Sciatic nerve (tissue), 2 donors: ENCODE data around the gene CLNS1A. TPM values are rescaled to one million over a fixed set of nuclear protein-coding genes. Genes with fewer than 3 reads are reported as not detected.

ENCODE experiments used
- ATAC-seq: fragments of 200-7000 bp; cut with Tn5 transposase; one replicate; pipeline ENCODE4 v1.9.1; 2020; ENCODE audit warnings: mild to moderate bottlenecking, moderate library complexity
- DNase-seq: peaks from one replicate; pipeline ENCODE4 v3.0.0-alpha.2; 2020; ENCODE audit warnings: low spot score
- intact Hi-C: fragments of 100-400 bp; cut with DNase I; formaldehyde crosslinking; loops from one replicate; pipeline ENCODE4 v1.14.2; 2022
- total RNA-seq: library from RNA; stranded (reverse); fragmentation: NEBNext Ultra II Directional; extraction: Animal tissue kit (Norgen Biotek cat#: 25700); gene quantifications from one replicate; pipeline ENCODE4 v1.2.1, GENCODE V29; 2021
- donor health status: DM: no; HTN: no; CAD: no.
- donor health status: DM: no; HTN: no; CAD: no.

Gene CLNS1A, protein sequence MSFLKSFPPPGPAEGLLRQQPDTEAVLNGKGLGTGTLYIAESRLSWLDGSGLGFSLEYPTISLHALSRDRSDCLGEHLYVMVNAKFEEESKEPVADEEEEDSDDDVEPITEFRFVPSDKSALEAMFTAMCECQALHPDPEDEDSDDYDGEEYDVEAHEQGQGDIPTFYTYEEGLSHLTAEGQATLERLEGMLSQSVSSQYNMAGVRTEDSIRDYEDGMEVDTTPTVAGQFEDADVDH
- 111 TPM for total RNA-seq

DNA sequence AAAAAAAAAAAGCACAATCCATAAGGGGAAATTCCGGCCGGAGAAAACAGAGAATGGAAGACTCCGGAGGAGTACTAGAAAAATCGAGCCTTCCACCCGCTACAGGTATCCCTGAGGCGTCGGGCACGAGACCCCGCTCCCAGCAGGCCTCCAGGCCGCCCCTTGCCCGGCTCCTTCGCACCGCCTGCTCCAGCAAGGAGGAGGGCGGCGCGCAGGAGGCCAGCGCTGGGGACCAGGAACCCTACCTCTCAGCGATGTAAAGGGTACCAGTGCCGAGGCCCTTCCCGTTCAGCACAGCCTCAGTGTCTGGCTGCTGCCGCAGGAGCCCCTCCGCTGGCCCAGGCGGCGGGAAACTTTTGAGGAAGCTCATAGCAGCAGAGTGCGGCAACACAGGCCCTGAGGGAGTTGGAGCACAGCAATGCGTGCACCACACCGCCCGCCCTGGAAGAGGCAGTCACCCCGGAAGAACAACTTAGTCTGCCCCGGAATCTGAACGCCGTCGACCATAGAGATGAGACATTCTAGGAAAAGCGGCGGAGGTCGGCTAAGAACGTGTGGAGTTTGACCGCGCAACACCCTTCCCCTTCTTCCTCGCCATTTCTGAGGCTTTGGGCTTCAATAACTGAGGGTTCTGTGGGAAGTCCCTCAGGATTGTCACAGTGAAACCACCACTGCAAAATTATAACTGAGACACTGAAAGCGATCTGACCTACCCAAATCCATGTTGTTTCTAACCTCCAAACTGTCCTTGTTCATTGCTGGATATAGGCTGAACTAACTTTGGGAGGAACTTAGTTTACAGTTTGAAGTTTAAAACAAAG lies at the start of gene CLNS1A:
CLNS1A (minus strand) TSS at position 450 of the 821 bp plus-strand sequence; CDS start at position 370, 80 bp downstream.
- intact Hi-C loops = no loop called here

DNA sequence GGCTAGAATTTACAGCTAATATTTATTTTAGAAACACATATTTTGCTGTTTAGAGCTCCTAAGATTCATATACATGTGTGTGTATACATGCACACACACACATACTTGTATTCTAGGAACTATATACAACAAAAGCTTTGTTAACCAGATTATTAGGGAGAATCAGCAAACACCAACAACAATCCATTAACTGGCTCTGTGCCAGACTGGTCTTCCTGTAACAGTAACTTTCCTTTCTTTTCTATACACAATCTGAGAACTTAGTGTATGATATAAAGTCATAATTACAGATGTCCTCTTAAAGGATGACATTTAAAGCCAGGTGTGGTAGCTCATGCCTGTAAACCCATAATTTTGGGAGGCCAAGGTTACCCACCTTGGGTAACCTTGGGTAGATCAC lies 49.5 kb upstream of the CLNS1A start:
- ATAC-seq = no peak
- intact Hi-C loops = no loop called here

More for the DNA sequence above, at the start of gene CLNS1A:
- ATAC-seq (peak; percentile 99), DNase-seq (peak; percentile 89)

DNA sequence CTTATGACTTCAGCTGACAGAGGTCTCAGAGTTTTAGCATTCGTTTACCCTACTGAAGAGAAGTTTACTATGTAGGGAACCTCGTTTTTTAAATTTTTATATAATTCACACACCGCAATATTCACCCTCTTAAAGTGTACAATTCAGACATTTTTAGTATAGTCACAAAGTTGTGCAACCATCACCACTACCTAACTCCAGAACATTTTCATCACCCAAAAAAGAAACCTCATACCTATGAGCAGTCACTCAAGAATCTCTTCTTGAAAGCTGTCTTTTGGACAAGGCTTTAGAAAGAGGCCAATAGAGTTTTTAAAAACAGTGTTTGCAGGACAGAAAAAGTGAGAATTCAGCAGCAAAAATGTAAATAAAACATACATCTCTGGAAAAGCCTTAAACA lies 39.5 kb upstream of the CLNS1A start:
- ATAC-seq (no peak), DNase-seq (no peak)
- intact Hi-C loops = no loop called here

More for the DNA sequence above, 49.5 kb upstream of the CLNS1A start:
- DNase-seq = no peak

DNA sequence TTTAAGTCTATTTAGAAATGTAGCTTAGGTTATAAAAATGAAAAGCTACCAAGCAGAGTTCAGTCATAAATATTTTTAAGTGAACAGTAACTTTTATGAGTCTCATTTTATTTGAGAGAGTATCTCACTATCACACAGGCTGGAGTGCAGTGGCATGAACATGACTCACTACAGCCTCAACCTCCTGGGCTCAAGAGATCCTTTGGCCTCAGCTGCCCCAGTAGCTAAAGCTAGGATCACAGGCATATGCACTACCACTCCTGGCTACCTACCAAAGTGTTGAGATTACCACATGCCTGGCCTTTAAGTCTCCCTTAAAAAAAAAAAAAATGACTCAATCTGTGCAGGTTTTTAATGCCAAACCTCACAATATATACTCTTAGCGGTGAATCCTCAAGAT lies 34.7 kb upstream of the CLNS1A start:
- ATAC-seq (no peak), DNase-seq (no peak)
- intact Hi-C loops = no loop called here

DNA sequence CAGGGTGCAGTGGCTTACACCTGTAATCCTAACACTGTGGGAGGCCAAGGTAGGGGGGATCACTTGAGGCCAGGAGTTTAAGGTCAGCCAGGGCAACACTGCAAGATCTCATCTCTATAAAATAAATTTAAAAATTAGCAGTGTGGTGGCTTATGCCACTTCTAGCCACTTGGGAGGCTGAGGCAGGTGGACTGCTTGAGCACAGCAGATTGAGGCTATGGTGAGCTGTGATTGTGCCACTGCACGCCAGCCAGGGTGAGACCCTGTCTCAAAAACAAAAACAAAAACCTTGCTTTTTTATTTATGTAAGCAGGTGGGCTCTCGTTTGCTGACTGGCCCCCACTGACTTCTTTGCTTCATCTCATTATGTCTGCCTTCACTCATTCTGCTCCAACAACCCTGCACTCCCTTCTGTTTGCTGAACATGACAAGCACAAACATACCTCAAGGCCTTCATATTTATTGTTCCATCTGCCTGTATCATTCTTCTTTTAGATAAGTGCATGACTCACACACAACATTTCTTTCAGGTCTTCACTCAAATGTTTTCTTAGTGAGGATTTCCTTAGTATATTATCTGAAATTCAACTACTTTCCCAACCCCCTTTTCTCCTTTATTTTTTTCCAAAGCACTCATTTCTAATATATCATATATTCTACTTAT lies 32.4 kb upstream of the CLNS1A start:
- DNase-seq = no peak
- intact Hi-C loops = no loop called here
- no peak for ATAC-seq

DNA sequence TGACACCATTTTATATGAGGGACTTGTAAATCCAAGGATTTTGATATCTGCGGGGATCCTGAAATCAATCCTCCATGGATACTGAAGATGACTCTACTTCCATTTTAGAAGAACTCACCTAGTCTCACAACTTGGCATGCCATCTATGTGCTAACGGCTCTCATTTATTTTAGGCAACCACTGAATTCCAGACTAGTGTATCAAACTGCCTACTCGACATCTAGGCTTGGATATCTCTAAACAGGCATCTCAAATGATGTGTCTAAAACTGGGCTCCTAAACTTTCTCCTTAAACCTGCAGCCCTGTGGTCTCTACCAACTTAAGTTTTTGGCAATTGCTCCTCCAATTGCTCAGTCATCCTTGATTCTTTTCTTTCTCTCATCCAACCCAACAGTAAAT lies 31.2 kb upstream of the CLNS1A start:
- ATAC-seq (no peak), DNase-seq (no peak)
- intact Hi-C loops = no loop called here

DNA sequence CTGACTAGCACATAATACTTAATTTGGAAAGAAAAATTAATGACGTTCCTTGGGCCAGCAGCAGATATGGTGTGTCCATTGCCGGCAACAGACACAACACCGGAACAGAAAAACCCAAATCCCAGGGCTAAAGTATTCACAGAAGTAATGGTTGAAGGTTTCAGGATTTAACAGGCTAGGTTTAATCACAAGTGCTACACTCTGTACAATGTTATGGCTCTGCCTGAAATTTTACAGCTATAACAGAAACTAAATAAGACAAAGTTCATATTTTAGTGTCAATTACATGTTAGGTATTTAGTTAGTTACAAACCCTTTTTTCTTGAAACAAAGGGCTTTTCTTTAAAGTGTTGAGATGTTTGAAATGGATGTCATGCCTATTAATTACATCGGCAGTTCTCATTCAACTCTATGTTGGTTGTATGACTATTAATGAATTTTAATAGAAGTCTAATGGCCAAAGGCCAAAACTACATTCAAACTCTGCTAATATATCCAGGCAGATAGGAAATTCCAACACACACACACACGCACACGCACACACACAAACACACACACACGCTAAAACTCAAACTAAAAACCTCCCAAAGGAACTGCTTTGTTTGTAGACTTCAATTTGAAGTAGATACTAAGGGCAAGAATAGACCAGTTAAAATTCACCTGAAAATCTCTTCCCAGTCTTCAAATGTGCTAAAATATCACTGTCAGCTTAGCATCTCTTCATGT lies 27.8 kb upstream of the CLNS1A start:
- DNase-seq = no peak
- ATAC-seq = no peak
- intact Hi-C loops = no loop called here

DNA sequence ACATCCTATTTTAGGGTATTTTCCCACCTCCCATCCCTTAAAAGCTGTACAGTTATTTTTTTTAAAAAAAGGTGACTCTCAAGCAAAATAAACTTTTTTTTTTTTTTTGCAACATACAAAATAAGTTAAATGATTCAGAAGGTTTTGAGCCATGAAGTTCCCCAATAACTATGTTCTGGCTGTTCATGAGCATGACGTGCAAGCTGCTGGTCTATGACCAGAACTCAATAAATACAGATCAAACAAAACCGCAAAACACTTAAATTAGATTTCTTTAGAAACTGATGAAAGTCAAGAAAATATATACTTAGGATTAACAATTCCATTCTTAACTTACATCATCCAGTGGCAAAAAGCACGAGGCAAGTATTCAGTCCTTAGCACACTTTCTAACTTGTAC lies 24.1 kb upstream of the CLNS1A start:
- ATAC-seq (no peak), DNase-seq (no peak)
- intact Hi-C loops = no loop called here

DNA sequence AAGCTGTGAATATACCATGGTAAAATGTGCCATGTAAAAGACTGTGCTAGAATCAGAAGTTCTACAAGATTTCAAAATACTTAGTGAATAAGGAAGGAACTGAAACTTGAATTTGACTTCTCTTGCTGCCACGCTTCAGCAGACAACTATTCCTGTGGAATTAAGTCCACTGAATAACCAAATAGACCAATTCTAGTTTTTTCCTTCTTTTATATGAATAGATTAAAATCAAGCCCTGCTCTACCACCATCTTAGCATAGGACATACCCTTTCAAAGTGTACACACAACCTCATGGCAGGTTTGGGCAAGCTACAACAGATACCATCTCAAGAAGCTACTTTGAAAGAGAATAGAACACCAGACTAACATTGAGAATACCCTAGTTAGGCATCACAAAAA lies 23.4 kb upstream of the CLNS1A start:
- intact Hi-C loops = no loop called here
- no peak for ATAC-seq
- DNase-seq = no peak

DNA sequence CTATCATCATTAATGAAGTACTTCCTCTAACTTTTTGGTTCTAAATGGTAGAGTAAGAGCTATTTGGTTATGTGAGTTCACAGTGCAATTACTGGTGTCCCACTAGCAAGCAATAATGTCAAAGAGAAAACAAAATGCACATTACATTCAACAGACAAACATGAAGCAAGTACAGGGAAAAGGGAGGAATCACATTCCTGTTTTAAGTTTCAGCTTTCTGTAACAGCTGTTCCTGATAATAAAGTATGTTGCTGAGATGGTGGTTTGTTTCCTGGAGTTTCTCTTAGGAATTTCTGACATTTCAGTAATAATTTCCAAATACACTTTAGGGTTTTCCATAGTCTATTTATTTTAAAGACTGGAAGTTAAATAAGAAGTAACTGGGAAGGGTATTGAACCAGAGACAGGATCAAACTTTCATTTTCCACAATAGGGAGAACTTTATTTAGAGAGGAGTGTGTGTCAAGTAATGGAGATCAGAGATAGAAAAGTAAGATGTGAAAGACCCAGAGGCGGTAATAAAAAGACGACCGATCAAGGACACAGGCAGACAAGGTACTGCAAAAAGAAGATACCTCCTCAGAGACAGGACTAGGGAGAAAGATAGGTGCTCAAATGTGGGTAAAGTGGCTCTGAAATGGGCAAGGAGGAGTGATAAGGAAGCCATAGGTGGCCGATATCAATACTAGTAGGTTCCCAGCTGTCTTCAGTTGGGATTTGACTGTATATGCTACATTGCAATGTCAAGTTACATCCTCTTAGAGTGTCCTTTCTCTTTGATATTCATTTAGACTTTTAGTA lies 20.8 kb upstream of the CLNS1A start:
- intact Hi-C loops = no loop called here
- DNase-seq = no peak
- no peak for ATAC-seq

DNA sequence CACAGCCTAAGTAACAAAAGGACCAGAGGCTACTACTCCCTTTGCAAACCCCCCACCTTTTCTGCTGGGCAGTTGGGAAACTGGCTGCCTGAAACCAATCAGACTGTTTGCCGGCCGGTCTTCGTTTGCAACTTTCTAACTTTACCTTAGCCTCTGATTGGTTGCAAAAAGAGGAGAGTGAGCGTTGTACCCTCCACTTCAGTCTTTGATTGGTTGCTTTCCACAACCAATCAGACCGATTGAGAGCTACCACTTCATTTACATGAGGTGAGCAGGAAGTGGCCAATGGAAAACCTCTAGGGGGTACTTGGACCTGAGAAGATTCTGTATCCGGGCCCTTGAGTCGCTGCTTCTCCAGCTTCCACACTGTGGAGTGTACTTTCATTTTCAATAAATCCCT lies 18.8 kb upstream of the CLNS1A start:
- no peak for ATAC-seq
- no peak for DNase-seq
- intact Hi-C loops = no loop called here

DNA sequence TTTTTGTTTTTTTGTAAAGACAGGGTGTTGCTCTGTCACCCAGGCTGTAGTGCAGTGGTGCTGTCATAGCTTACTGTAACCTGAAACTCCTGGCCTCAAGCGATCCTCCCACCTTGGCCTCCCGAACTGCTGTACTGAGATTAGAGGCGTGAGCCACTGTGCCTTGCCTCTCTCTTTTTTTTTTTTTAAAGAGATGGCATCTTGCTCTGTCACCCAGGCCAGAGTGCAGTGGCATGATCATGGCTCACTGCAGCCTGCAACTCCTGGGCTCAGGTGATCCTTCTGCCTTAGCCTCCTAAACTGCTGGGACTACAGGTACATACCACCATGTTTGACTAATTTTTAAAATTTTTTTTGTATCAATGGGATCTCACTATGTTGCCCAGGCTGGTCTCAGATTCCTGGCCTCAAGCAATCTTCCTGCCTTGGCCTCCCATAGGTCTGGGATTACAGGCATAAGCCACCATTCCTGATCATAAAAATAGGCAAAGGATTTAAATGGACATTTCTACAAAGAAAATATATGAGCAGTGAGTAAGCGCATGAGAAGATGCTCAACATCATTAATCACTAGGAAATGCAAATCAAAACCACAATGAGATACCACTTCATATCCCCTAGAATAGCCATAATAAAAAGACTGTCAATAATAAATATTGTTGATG lies 17.3 kb upstream of the CLNS1A start:
- intact Hi-C loops = no loop called here
- ATAC-seq = no peak
- no peak for DNase-seq

DNA sequence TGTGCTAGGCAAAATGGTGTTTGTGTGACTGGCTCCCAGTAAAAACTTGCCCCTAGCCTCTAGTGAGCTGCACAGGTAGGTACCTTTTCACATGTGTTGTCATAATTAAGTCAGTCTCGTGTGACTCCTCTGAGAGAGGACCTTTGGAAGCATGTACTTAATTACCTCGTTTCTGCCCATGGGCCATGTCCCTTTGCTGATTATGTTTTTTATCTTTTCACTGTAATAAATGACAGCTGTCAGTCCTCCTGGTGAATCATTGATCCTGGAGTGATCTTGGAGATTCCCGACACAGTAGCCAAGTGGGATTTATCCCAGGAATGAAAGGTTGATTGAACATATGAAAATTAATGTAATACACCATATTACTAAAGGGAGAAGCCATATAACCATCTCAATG lies 12.5 kb upstream of the CLNS1A start:
- ATAC-seq (no peak), DNase-seq (no peak)
- intact Hi-C loops = no loop called here

DNA sequence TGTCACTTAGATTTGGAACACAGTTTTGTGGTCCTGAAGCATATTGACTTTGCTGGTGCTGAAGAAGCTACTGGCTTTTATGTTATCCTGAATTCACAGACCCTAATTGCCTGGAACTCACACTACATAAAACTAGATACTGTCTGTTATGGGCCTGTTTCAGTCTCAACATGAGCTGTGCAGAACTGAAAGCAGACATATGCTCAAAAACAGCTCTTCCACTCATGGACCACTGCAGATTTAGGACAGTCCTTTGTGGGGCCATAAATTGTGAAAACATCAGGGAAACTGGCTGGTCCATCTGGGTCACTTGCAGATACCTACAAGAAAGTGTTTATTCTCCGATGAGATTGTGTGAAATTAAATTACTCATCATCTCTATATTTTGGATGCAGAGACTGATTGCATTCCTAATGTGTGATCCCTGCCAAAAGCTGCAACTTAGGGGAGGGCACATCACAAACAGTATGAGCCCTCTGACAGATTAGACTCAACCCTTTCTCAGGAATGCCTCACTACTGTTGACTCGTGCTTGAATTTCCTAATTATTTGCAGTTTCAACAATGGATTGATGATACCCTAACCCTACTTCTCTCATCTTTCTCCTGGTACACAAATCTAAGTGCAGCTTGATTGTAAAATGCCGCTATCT lies 10.2 kb upstream of the CLNS1A start:
- ATAC-seq = no peak
- DNase-seq = no peak
- intact Hi-C loops = no loop called here

DNA sequence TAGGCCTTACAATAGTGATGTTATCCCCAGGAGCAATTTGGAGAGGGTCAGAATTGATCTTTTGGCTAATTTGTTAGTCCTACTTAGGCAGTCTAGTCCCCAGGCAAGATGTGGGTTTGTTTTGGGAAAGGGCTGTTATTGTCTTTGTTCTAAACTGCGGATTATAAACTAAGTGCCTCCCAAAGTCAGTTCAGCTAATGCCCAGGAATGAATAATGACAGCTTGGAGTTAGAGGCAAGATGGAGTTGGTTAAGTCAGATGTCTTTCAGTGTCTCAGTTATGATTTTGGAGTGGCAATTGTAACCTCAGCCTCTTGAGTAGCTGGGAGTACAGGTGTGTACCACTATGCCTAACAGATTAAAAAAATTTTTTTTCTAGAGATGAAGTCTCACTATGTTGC lies 7.3 kb upstream of the CLNS1A start:
- ATAC-seq (no peak), DNase-seq (no peak)
- intact Hi-C loops = no loop called here

DNA sequence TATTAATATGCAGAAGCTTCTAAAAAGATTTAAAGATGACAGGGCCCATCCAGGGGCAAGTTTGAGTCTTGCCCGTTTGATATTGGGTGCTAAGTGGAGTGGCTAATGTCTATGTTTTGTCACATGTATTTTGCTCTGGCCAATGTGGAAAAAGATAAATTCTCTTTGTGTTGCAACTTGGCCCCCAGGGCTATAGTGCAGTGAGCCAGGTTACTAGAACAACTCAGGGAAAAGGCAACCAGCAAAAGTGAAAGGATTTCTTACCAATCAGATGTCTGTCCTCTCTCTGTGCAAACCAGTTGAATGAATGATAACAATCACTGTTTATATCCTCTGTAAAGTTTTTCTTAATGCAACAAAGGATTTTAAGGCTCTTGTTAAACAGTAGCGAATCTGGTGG lies 4.6 kb upstream of the CLNS1A start:
- no peak for DNase-seq
- intact Hi-C loops = no loop called here
- ATAC-seq = no peak

DNA sequence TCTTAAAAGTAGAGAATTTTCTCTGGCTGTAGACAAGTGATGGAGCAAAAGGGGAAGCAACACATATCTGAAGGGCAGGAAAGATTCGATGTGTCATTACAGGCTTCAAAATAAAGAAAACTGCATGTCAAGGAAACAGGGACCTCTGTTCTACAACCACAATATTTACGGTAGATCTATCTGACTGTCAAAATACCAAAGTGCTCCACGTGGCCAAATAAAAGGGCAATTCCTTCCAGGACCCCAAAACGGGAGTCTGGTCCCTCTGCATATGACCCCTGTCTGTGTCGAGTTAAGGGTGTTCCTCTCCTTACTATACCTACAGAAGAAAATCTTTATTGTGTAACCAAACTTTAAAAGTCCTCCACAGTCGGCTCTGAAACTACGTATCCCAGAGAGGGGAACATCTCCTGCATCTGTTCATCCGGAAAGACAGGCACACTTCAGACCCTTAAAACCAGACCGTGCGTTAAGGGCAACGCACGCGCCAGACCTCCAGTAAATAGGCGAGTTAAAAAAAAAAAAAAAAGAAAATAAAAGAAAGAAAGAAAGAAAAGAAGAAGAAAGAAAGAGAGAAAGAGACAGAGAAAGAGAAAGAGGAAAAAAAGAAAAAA lies 756 bp downstream of the CLNS1A start:
- intact Hi-C loops = no loop called here
- DNase-seq (no peak), ATAC-seq (no peak)
